ENCODE results near the gene SLAMF6.
"Not testable (repeated sequence)": the region's sequence is repeated elsewhere in the genome, so short reads cannot be mapped to it uniquely, and the experiment has no call there.

SLAMF6 gene

DNA sequence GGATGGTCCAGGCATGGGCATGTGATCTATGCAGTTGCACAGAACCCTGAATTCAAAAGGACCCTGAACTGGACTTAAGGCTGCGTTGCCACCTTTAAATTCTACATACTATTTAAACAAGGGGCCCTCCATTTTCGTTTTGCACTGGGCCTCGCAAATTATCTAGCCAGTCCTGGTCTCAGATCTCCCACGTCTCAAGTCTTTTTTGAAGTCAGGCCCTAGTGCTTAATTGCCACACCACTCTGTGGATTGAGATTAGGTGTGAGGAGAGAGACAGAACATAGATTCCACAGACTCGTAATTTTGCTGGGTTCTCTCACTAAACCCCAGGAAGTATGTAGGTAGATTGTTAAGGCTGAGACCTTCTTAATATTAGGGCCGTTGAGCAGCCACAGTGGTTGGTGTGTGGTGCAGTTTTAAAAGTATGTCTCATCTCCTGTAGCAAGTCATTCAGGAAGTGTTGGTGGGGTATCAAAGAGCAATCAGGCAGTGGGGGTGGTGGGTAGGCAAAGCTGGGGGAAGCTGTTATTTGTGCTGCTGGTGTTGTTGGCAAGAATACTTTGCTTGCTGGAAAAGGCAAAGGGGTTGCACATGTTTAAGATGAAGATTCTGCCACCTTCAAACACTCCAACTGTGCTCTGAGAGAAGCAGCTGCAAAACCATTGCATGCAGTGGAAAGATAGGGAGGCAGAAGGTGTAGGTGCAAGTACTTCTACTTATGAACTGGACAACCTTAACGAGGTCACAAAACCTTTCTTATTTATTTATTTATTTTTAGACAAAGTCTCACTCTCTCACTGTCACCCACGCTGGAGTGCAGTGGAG, 45.0 kb upstream of the SLAMF6 start:
- Histone ChIP-seq H3K4me1 (ENCODE audit: insufficient read depth, low read length) (peaks cover 40% of the 10 kb centered on the region), H3K4me2 (ENCODE audit: insufficient read depth, low read length) (peak overlapping the region; percentile 42), H3K9me3 (ENCODE audit: insufficient read depth, low read length, severe bottlenecking) (peaks cover under 1% of the 10 kb centered on the region), H4K20me1 (ENCODE audit: insufficient read depth, low read length) (no peaks in the 10 kb centered on the region), H3K9ac (ENCODE audit: low read depth, low read length) (peak overlapping the region; percentile 51), H3K36me3 (ENCODE audit: insufficient read depth, low read length) (peaks cover 4% of the 10 kb centered on the region; the same call in 1 of the 2 replicates), H3K79me2 (ENCODE audit: insufficient read depth, low read length) (0 out of 2 replicates have a peak, but pooled peaks cover 3% of the 10 kb centered on the region), H3K27me3 (ENCODE audit: insufficient read depth, low read length, poor library complexity) (no peaks in the 10 kb centered on the region), H2AFZ (ENCODE audit: low read depth, low read length) (peak overlapping the region; percentile 80), H3K27ac (ENCODE audit: low read length) (peak overlapping the region; percentile 94), H3K4me3 (ENCODE audit: low read depth in 1 of 2, low read length in 2 of 2) (0 out of 4 replicates have a peak overlapping the region, but pooled peaks of 1 of the 2 experiments have one; percentile 15)
- peak; percentile 97 for ATAC-seq (ENCODE audit: insufficient read depth, low read depth)
- DNase-seq: peak; percentile 92
- TF ChIP-seq EZH2 (IDR thresholded peaks at IDR 0.05; ENCODE audit: borderline replicate concordance, low read depth, low read length, severe bottlenecking): no peak
- TF ChIP-seq CTCF (IDR thresholded peaks at IDR 0.05; ENCODE audit: borderline replicate concordance, extremely low read depth, low read length, poor library complexity, severe bottlenecking): no peak

DNA sequence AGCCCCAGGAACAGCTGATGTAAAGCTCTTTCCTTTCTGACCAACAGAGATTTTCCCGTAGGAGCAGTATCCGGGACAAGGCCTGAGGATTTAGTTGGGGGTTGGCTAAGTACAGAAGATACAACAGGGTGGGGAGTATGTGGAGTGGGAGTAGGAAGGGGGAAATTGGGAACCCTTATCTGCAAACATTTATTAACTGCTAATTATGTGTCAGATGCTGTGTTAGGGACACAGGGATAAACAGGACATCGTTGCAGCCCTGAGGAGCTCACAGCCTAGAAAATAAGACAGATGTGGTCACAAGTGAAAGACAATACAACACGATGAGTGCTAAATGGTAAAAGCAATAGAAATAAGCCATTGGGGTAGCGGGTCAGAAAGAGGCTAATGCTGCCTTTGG, 44.3 kb upstream of the SLAMF6 start:
- H3K9me3 ChIP-seq (ENCODE audit: insufficient read depth, low read length, severe bottlenecking): peaks cover 4% of the 10 kb centered on the region
- peak overlapping the region; percentile 51 for H3K9ac ChIP-seq (ENCODE audit: low read depth, low read length)
- H3K4me2 ChIP-seq (ENCODE audit: insufficient read depth, low read length): peak overlapping the region; percentile 42
- TF ChIP-seq CTCF (IDR thresholded peaks at IDR 0.05; ENCODE audit: borderline replicate concordance, extremely low read depth, low read length, poor library complexity, severe bottlenecking) (no peak), EZH2 (IDR thresholded peaks at IDR 0.05; ENCODE audit: borderline replicate concordance, low read depth, low read length, severe bottlenecking) (no peak)
- no peaks in the 10 kb centered on the region for H3K79me2 ChIP-seq (ENCODE audit: insufficient read depth, low read length)
- peaks cover 4% of the 10 kb centered on the region; the same call in 1 of the 2 replicates for H3K36me3 ChIP-seq (ENCODE audit: insufficient read depth, low read length)
- H3K4me3 ChIP-seq (ENCODE audit: low read depth in 1 of 2, low read length in 2 of 2): no peak overlapping the region
- H3K27ac ChIP-seq (ENCODE audit: low read length): peak overlapping the region; percentile 94
- ATAC-seq (ENCODE audit: insufficient read depth, low read depth): no peak
- no peaks in the 10 kb centered on the region for H3K27me3 ChIP-seq (ENCODE audit: insufficient read depth, low read length, poor library complexity)
- no peaks in the 10 kb centered on the region for H4K20me1 ChIP-seq (ENCODE audit: insufficient read depth, low read length)
- no peak for DNase-seq
- H2AFZ ChIP-seq (ENCODE audit: low read depth, low read length): peak overlapping the region; percentile 80
- H3K4me1 ChIP-seq (ENCODE audit: insufficient read depth, low read length): peaks cover 40% of the 10 kb centered on the region

DNA sequence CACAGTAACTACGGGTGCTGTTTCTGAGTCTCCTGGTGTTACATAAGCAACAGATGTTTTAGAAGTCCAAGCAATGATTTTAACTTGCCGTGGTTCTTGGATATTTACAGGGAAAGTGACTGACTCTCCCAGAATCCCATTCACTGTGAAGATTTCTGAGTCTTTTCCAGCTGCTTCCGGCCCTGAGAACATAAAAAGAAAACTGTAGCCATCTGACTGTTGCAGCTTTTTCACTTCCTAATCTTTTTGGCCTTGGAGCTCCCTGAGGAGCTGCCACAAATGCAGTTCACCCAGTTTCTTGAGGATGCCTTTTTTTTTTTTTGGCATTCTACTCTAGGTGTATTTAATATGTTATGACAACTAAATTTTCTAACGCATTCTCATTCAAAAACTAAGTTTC, 42.5 kb upstream of the SLAMF6 start:
- no peak for TF ChIP-seq EZH2 (IDR thresholded peaks at IDR 0.05; ENCODE audit: borderline replicate concordance, low read depth, low read length, severe bottlenecking)
- TF ChIP-seq CTCF (IDR thresholded peaks at IDR 0.05; ENCODE audit: borderline replicate concordance, extremely low read depth, low read length, poor library complexity, severe bottlenecking): no peak
- no peak overlapping the region for H2AFZ ChIP-seq (ENCODE audit: low read depth, low read length)

DNA sequence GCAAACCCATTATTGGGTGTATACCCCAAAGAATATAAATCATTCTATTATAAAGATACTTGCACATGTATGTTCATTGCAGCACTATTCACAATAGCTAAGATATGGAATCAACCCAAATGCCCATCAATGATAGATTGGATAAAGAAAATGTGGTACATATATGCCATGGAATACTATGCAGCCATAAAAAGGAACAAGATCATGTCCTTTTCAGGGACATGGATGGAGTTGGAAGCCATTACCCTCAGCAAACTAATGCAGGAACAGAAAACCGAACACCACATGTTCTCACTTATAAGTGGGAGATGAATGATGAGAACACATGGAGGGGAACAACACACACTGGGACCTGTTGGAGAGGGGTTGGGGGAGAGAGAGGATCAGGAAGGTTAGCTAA, 40.2 kb upstream of the SLAMF6 start:
- not testable (repeated sequence) for H4K20me1 ChIP-seq (ENCODE audit: insufficient read depth, low read length); H3K27me3 ChIP-seq (ENCODE audit: insufficient read depth, low read length, poor library complexity); H2AFZ ChIP-seq (ENCODE audit: low read depth, low read length); H3K36me3 ChIP-seq (ENCODE audit: insufficient read depth, low read length); H3K79me2 ChIP-seq (ENCODE audit: insufficient read depth, low read length); ATAC-seq (ENCODE audit: insufficient read depth, low read depth); H3K9ac ChIP-seq (ENCODE audit: low read depth, low read length); H3K27ac ChIP-seq (ENCODE audit: low read length); H3K4me3 ChIP-seq (ENCODE audit: low read depth in 1 of 2, low read length in 2 of 2); H3K4me2 ChIP-seq (ENCODE audit: insufficient read depth, low read length); DNase-seq; H3K9me3 ChIP-seq (ENCODE audit: insufficient read depth, low read length, severe bottlenecking)
- H3K4me1 ChIP-seq (ENCODE audit: insufficient read depth, low read length): peaks cover 43% of the 10 kb centered on the region

More for the DNA sequence above, 42.5 kb upstream of the SLAMF6 start:
- Histone ChIP-seq H4K20me1 (ENCODE audit: insufficient read depth, low read length) (no peaks in the 10 kb centered on the region), H3K4me2 (ENCODE audit: insufficient read depth, low read length) (no peak overlapping the region), H3K9ac (ENCODE audit: low read depth, low read length) (no peak overlapping the region), H3K9me3 (ENCODE audit: insufficient read depth, low read length, severe bottlenecking) (peaks cover 4% of the 10 kb centered on the region), H3K4me1 (ENCODE audit: insufficient read depth, low read length) (peaks cover 48% of the 10 kb centered on the region), H3K4me3 (ENCODE audit: low read depth in 1 of 2, low read length in 2 of 2) (no peak overlapping the region), H3K36me3 (ENCODE audit: insufficient read depth, low read length) (peaks cover 4% of the 10 kb centered on the region; the same call in 1 of the 2 replicates), H3K27ac (ENCODE audit: low read length) (0 out of 2 replicates have a peak overlapping the region, but pooled peaks have one; percentile 11), H3K27me3 (ENCODE audit: insufficient read depth, low read length, poor library complexity) (no peaks in the 10 kb centered on the region), H3K79me2 (ENCODE audit: insufficient read depth, low read length) (no peaks in the 10 kb centered on the region)
- ATAC-seq (ENCODE audit: insufficient read depth, low read depth) (no peak), DNase-seq (no peak)

GRCh38 chr1:160562745-160563144, 39.7 kb upstream of the SLAMF6 start:
- not testable (repeated sequence) for DNase-seq; H3K27ac ChIP-seq (ENCODE audit: low read length); H3K27me3 ChIP-seq (ENCODE audit: insufficient read depth, low read length, poor library complexity); H3K79me2 ChIP-seq (ENCODE audit: insufficient read depth, low read length); H3K4me2 ChIP-seq (ENCODE audit: insufficient read depth, low read length); H3K9me3 ChIP-seq (ENCODE audit: insufficient read depth, low read length, severe bottlenecking); H4K20me1 ChIP-seq (ENCODE audit: insufficient read depth, low read length); ATAC-seq (ENCODE audit: insufficient read depth, low read depth); H2AFZ ChIP-seq (ENCODE audit: low read depth, low read length); H3K4me3 ChIP-seq (ENCODE audit: low read depth in 1 of 2, low read length in 2 of 2); H3K9ac ChIP-seq (ENCODE audit: low read depth, low read length); H3K36me3 ChIP-seq (ENCODE audit: insufficient read depth, low read length)
- H3K4me1 ChIP-seq (ENCODE audit: insufficient read depth, low read length): peaks cover 41% of the 10 kb centered on the region
